GM12878 (cell line): ENCODE data around the gene SASH3. TPM values are rescaled to one million over a fixed set of nuclear protein-coding genes. Genes with fewer than 3 reads are reported as not detected.
A peak's percentile ranks its signal among the peaks of the same experiment; 100 is the strongest.

ENCODE experiments used
- ATAC-seq: fragments of 200-7000 bp; cut with Tn5 transposase; 3 replicates; pipeline ENCODE4 v1.9.1; 2020; ENCODE audit warnings: mild to moderate bottlenecking, moderate library complexity
- BruUV-seq: library from RNA; stranded (reverse); fragments of 400-500 nt; replicated peaks from 2 replicates; lab custom pipeline; 2021; lab: Mats Ljungman, UMichigan
- CTCF ChIA-PET: fragments of 300-600 bp; sonication (Branson Sonifier 250); formaldehyde crosslinking; extraction: SDS; loops from one replicate; lab custom pipeline; 2021; ENCODE audit warnings: inconsistent platforms; lab: Yijun Ruan, JAX
- POLR2A ChIA-PET: fragments of 350-600 bp; formaldehyde crosslinking; extraction: SDS; loops from one replicate; lab custom pipeline; 2021; ENCODE audit warnings: inconsistent platforms; lab: Charles Lee
- RAD21 ChIA-PET: fragments of 300-600 bp; sonication (Branson Sonifier 250); formaldehyde crosslinking; loops from one replicate; lab custom pipeline; 2023; ENCODE audit warnings: antibody characterized with exemption; ENCODE audit not compliant: unreplicated experiment; lab: Charles Lee
- SMC1A ChIA-PET: fragments of 300-600 bp; sonication (Branson Sonifier 250); formaldehyde crosslinking; loops from one replicate; lab custom pipeline; 2023; ENCODE audit not compliant: unreplicated experiment, uncharacterized antibody; lab: Charles Lee
- DNase-seq: peaks from one replicate; pipeline ENCODE4 v3.0.0-alpha.2; 2011; ENCODE audit warnings: low read depth, low spot score
- FAIRE-seq: peaks from 3 replicates; lab custom pipeline; 2011; peaks lifted over from hg19 to GRCh38; lab: Jason Lieb, UNC
- H2AFZ ChIP-seq: 2 replicates; pipeline ENCODE4 v1.6.0; 2011; ENCODE audit warnings: low read depth, low read length, control low read depth; ENCODE audit not compliant: control insufficient read depth
- H3K27ac ChIP-seq: 2 replicates; pipeline ENCODE4 v1.5.1; 2011; ENCODE audit warnings: control low read depth; ENCODE audit not compliant: control insufficient read depth, insufficient read depth
- H3K27me3 ChIP-seq, 2 experiments: replicated peaks in 1 of 2; 2 replicates each; pipeline versions ENCODE4 v1.6.0 to v1.6.1; 2011; ENCODE audit warnings: low read length in 1 of 2; ENCODE audit not compliant: control insufficient read depth in 2 of 2, insufficient read depth in 2 of 2
- H3K36me3 ChIP-seq, 2 experiments: 2 replicates each; pipeline ENCODE4 v1.5.1; 2011; ENCODE audit warnings: low read length in 1 of 2; ENCODE audit not compliant: control insufficient read depth in 2 of 2, insufficient read depth in 2 of 2
- H3K4me1 ChIP-seq: 2 replicates; pipeline ENCODE4 v1.6.1; 2011; ENCODE audit warnings: mild to moderate bottlenecking, low read length, moderate library complexity, mixed read lengths; ENCODE audit not compliant: control insufficient read depth, insufficient read depth
- H3K4me2 ChIP-seq: 2 replicates; pipeline ENCODE4 v1.6.0; 2011; ENCODE audit warnings: control low read depth; ENCODE audit not compliant: control insufficient read depth, insufficient read depth
- H3K4me3 ChIP-seq: fragments of 200-600 bp; sonication (generic); 2 replicates; pipeline ENCODE4 v1.5.1; 2016
- H3K79me2 ChIP-seq: 2 replicates; pipeline ENCODE4 v1.6.0; 2011; ENCODE audit warnings: low read length; ENCODE audit not compliant: control insufficient read depth, insufficient read depth
- H3K9ac ChIP-seq: 2 replicates; pipeline ENCODE4 v1.8.0; 2011; ENCODE audit warnings: low read length, control low read depth, mixed read lengths; ENCODE audit not compliant: control insufficient read depth, insufficient read depth
- H3K9me3 ChIP-seq: replicated peaks from 3 replicates; pipeline ENCODE4 v1.5.1; 2011; ENCODE audit warnings: mild to moderate bottlenecking, low read length; ENCODE audit not compliant: control insufficient read depth, insufficient read depth
- H4K20me1 ChIP-seq: 2 replicates; pipeline ENCODE4 v1.6.0; 2011; ENCODE audit not compliant: control insufficient read depth, insufficient read depth
- CBFB ChIP-seq: IDR thresholded peaks from 2 replicates; pipeline ENCODE4 v1.6.1; 2016; ENCODE audit warnings: antibody characterized with exemption, low read depth
- CHD4 ChIP-seq: fragments of 200-600 bp; sonication (generic); IDR thresholded peaks from 2 replicates; pipeline ENCODE4 v1.6.1; 2016; ENCODE audit warnings: mild to moderate bottlenecking
- DPF2 ChIP-seq: fragments of 450-650 bp; IDR thresholded peaks from 2 replicates; pipeline ENCODE4 v1.6.1; 2017; ENCODE audit warnings: mild to moderate bottlenecking
- PAX5 ChIP-seq: IDR thresholded peaks from 2 replicates; pipeline ENCODE4 v1.6.1; 2011; ENCODE audit warnings: low read depth, low read length, borderline replicate concordance
- SREBF2 ChIP-seq: IDR thresholded peaks from 2 replicates; pipeline ENCODE4 v1.6.1; 2012; ENCODE audit warnings: mild to moderate bottlenecking, low read length
- SRF ChIP-seq, 2 experiments: IDR thresholded peaks; 2 replicates each; pipeline ENCODE4 v1.6.1; 2011; ENCODE audit warnings: low read depth in 2 of 2, low read length in 2 of 2, mild to moderate bottlenecking in 1 of 2, moderate library complexity in 1 of 2
- SUPT20H ChIP-seq: IDR thresholded peaks from 2 replicates; pipeline ENCODE4 v1.6.1; 2011; ENCODE audit warnings: low read depth, mild to moderate bottlenecking, low read length, moderate library complexity, borderline replicate concordance; ENCODE audit not compliant: control insufficient read depth
- ZZZ3 ChIP-seq: IDR thresholded peaks from 2 replicates; pipeline ENCODE4 v1.6.1; 2011; ENCODE audit warnings: low read depth; ENCODE audit not compliant: control insufficient read depth, insufficient read length
- WGBS: methylation state at CpG from one replicate; pipeline ENCODE4 v1.1.6; 2016; ENCODE audit warnings: low lambda C conversion rate; ENCODE audit not compliant: insufficient replicate concordance, insufficient coverage; ENCODE audit errors: missing lambda C conversion rate; 5-methylcytosine and 5-hydroxymethylcytosine counted together
- in situ Hi-C: fragments of 300-500 bp; cut with MboI; formaldehyde crosslinking; loops from 9 replicates; pipeline ENCODE4 v1.14.3; 2018; ENCODE audit warnings: mixed read lengths
- intact Hi-C: fragments of 100-400 bp; cut with micrococcal nuclease; formaldehyde crosslinking; loops from one replicate; pipeline ENCODE4 v1.14.2; 2022; ENCODE audit not compliant: unreplicated experiment
- polyA plus RNA-seq, 11 experiments: library from polyadenylated mRNA; depleted of rRNA in 4 of 11; unstranded in 6 of 11; stranded (reverse) in 5 of 11; fragments of >200 nt; fragmentation: Nextera tagmentation in 4 of 11; fragmentation: Illumina TruSeq in 1 of 11; extraction: Ambion mirVana in 4 of 11; extraction: Trizol in 1 of 11; gene quantifications; 1 replicate in 1 of 11; 2 replicates in 10 of 11; pipeline versions ENCODE4 v1.2.1 to v1.2.3, GENCODE V29; 2011 to 2016; ENCODE audit warnings: inconsistent platforms in 2 of 11, missing spikeins in 2 of 11, low read depth in 1 of 11
- total RNA-seq, 4 experiments: library from RNA; depleted of rRNA in 3 of 4; stranded (reverse); fragments of >200 nt in 3 of 4; fragmentation: Illumina TruSeq in 1 of 4; extraction: Trizol in 1 of 4; gene quantifications; 2 replicates each; pipeline versions ENCODE4 v1.2.1 to v1.2.3, GENCODE V29; 2013 to 2021

SASH3 gene
- total and polyA plus RNA-seq, 10 of the 15 experiments (the other 5 are each of a cell fraction or from before 2014, with no cell fraction given), result 23.1 to 233 (median 160) TPM

GRCh38 chrX:129808158-129808828 is 28.5 kb downstream of the SASH3 start:
- RAD21 ChIA-PET, result interaction anchor here (1.0 to 1.3 kb wide), 2 partner anchors 27 to 36 kb away, joined by 4 to 7 read pairs; no protein-coding TSS in a partner anchor
- FAIRE-seq, result no peak
- H3K9ac ChIP-seq, result no peak overlapping the region

More at GRCh38 chrX:129808158-129808828, 28.5 kb downstream of the SASH3 start:
- intact Hi-C loops (no loop called here), in situ Hi-C loops (no loop called here)
- Histone ChIP-seq H3K9me3 (no peaks in the 10 kb centered on the region), H3K4me2 (no peak overlapping the region), H3K27me3 (no peaks in the 10 kb centered on the region), H3K79me2 (no peaks in the 10 kb centered on the region), H3K4me3 (no peak overlapping the region), H3K4me1 (no peaks in the 10 kb centered on the region), H3K27ac (no peak overlapping the region), H3K36me3 (no peaks in the 10 kb centered on the region; a peak in 1 of 4 replicates), H2AFZ (no peak overlapping the region), H4K20me1 (no peaks in the 10 kb centered on the region)
- ChIA-PET CTCF (interaction anchor here (0.7 to 1.0 kb wide), 2 partner anchors 15 to 52 kb away, joined by 3 to 5 read pairs; no protein-coding TSS in a partner anchor), SMC1A (interaction anchor here (0.9 to 1.8 kb wide), 5 partner anchors 11 to 26 kb away, joined by 3 to 5 read pairs (median 4); no protein-coding TSS in a partner anchor), POLR2A (no interaction called here)
- WGBS, result 52% methylated on average over 2 of the region's 2 CpGs
- ATAC-seq, result peak; percentile 47
- TF ChIP-seq CBFB, result no peak
- TF ChIP-seq SRF (IDR thresholded peaks at IDR 0.05; ENCODE audit: low read depth in 2 of 2, low read length in 2 of 2), result no peak
- TF ChIP-seq DPF2, result no peak
- no peak for TF ChIP-seq PAX5
- TF ChIP-seq SUPT20H, result no peak
- TF ChIP-seq CHD4, result no peak
- TF ChIP-seq ZZZ3, result no peak
- no peak for TF ChIP-seq SREBF2
- no peak for DNase-seq
- BruUV-seq, result no TSS peak
